GM08714 (cell line): ENCODE results near the gene RASSF6.
"Not testable (repeated sequence)": the region's sequence is repeated elsewhere in the genome, so short reads cannot be mapped to it uniquely, and the experiment has no call there.

ENCODE experiments used
- H3K4me3 ChIP-seq: fragments of 200-500 bp; sonication (Bioruptor generic); 2 replicates; pipeline ENCODE4 v1.5.1; 2014; ENCODE audit warnings: mild to moderate bottlenecking, low read length, inconsistent platforms
- ZNF274 ChIP-seq: IDR thresholded peaks from 2 replicates; pipeline ENCODE4 v1.6.1; 2012; ENCODE audit warnings: mild to moderate bottlenecking, low read depth, low read length

The RASSF6 gene, protein sequence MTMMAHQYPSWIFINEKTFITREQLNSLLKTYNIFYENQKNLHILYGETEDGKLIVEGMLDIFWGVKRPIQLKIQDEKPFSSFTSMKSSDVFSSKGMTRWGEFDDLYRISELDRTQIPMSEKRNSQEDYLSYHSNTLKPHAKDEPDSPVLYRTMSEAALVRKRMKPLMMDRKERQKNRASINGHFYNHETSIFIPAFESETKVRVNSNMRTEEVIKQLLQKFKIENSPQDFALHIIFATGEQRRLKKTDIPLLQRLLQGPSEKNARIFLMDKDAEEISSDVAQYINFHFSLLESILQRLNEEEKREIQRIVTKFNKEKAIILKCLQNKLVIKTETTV

GRCh38 chr4:73620115-73620792 lies at the start of gene RASSF6:
RASSF6 (minus strand) TSS chr4:73620436; CDS start chr4:73611795, 8,641 bp downstream.
- TF ChIP-seq ZNF274: no peak
- H3K4me3 ChIP-seq: peak within 1 kb of the TSS; percentile 48

DNA sequence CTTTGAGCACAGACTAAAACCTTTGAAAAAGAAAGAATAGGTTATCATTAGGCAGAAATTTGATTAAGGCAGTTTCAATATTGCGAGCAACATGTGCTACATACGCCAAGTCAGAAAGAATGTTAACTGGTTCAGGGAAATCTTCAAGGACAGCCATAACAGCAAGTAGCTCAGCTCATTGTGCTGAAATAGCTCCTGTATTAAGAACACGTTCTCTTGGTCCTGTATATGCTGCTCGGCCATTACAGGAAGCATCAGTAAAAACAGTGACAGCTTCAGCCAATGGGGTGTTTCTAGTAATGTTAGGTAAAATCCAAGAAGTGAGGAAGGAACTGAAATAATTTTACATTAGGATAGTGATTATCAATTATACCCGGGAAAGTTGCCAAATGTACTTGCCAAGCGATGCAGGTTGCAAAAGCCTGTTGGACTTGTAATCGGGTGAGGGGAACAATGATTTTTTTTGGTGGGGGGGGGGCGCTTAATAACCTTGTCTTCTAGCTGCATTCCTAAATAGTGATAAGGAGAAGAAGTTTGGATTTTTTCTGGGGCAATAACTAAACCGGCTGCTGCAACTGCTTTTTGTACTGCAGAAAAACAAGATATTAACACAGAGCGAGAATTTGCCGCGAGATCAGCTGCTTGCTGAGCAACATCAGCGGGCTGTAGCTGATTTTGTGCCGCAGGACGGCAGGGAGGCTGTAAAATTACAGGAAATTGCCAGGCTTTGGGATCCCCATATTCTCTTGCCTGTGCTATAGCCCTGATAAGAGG lies 49.4 kb upstream of the RASSF6 start:
- no peak overlapping the region for H3K4me3 ChIP-seq
- TF ChIP-seq ZNF274: no peak

DNA sequence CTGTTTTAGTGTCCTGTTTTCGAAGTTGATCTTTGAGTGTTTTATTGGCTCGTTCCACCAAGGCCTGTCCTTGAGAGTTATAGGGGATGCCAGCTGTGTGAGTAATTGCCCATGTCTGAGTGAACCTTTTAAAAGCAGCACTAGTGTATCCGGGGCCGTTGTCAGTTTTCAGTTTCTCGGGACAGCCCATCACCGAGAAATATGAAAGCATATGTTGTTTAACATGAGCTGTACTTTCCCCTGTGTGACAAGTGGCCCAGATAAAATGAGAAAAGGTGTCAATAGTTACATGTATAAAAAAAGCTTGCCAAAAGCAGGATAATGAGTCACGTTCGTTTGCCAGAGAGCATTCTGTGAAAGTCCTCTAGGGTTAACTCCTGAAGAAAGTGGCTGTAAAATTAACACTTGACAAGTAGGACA lies 48.6 kb upstream of the RASSF6 start:
- no peak overlapping the region for H3K4me3 ChIP-seq

DNA sequence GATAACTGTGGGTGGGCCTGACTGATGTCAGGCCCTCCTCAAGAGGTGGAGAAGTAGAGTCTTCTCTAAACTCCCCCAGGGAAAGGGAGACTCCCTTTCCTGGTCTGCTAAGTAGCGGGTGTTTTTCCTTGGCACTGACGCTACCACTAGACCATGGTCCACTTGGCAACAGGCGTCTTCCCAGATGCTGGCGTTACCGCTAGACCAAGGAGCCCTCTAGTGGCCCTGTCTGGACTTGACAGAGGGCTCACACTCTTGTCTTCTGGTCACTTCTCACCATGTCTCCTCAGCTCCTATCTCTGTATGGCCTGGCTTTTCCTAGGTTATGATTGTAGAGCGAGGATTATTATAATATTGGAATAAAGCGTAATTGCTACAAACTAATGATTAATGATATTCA lies 45.7 kb upstream of the RASSF6 start:
- not testable (repeated sequence) for H3K4me3 ChIP-seq

More for the DNA sequence above, 48.6 kb upstream of the RASSF6 start:
- TF ChIP-seq ZNF274: no peak

DNA sequence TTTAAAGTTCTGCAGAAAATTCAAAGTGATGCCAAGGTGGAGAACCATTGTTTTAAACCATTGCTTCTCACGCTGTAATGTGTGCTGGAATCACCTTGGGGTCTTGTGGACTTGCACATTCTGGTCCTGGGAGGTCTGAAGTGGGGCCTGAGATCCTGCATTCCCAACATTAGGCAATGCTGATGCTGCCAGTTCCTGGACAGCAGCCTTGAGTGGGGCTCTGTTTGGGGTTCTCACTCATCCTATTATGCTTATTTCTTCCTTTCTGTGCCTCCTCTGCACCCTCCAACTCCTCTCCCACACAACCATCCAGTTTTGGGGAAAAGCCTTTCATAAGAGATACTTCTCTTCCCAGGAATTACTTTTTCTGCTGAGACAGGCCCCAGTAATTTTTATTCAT lies 44.2 kb upstream of the RASSF6 start:
- no peak overlapping the region for H3K4me3 ChIP-seq
- TF ChIP-seq ZNF274: no peak

DNA sequence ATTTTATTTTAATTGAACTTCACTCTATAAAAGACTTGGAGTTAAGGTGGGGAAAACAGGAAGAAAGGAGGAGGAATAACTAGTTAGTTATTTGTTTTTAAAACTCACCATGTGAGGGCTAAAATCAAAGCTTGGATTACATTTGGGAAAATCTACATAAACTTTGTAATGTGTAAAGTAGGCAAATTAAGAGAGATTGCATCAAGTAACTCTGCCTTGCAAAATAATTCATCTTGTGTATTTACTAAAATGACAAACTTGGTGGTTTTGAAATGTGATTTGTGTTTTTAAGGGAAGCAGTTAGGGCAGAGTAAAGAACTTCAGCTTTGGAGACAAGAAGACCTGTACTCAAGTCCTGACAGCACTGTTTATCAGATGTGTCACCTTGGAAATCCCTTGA lies 43.3 kb upstream of the RASSF6 start:
- no peak for TF ChIP-seq ZNF274
- no peak overlapping the region for H3K4me3 ChIP-seq

GRCh38 chr4:73662709-73663546 lies 42.7 kb upstream of the RASSF6 start:
- no peak for TF ChIP-seq ZNF274

GRCh38 chr4:73661646-73662119 lies 41.4 kb upstream of the RASSF6 start:
- TF ChIP-seq ZNF274: no peak
- H3K4me3 ChIP-seq: no peak overlapping the region

More at GRCh38 chr4:73662709-73663546, 42.7 kb upstream of the RASSF6 start:
- no peak overlapping the region for H3K4me3 ChIP-seq

DNA sequence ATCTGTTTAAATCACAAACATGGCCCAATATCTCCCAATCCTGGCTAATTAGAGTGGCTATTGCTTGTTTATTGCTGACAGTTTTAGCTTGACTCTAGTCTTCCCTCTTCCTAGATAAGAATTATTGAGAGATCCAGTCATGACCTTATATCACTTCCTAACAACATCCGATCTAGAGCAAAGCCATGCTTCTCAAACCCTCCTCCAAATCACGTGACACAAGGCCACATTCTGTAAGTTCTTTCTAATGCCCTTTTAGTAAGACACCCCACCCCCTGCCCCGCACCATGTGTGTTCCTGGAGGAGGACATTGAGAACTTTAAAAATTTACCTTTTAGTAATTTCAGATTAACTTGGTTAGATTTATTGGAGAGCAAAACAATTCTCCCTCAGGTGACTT lies 40.6 kb upstream of the RASSF6 start:
- no peak for TF ChIP-seq ZNF274
- no peak overlapping the region for H3K4me3 ChIP-seq

- H3K4me3 ChIP-seq: no peak overlapping the region
- TF ChIP-seq ZNF274: no peak
Measured at GRCh38 chr4:73653695-73654106, 33.5 kb upstream of the RASSF6 start.

DNA sequence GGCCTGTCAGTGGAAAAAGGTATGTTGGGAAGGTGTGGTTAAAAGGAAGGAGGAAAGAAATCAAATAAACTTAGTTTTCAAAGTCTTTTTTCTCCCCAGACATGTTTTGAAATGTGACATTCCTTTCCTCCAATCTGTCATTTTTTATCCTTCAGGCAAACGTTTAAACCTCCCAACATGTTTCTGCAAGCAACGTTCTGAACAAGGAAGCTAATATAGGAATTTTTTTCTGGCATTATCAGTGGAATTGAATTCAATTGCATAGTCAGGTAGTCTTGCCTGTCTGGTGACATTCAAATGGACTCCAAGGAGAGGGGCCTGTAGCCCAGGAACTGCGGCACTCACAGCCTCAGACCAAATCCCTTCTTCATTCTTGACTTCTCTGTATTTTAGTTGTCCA lies 30.0 kb upstream of the RASSF6 start:
- no peak overlapping the region for H3K4me3 ChIP-seq
- TF ChIP-seq ZNF274: no peak

GRCh38 chr4:73648478-73648877 lies 28.2 kb upstream of the RASSF6 start:
- no peak overlapping the region for H3K4me3 ChIP-seq
- no peak for TF ChIP-seq ZNF274

- no peak for TF ChIP-seq ZNF274
Measured at GRCh38 chr4:73646117-73646516, 25.9 kb upstream of the RASSF6 start.

More at GRCh38 chr4:73646117-73646516, 25.9 kb upstream of the RASSF6 start:
- no peak overlapping the region for H3K4me3 ChIP-seq
